ENCODE data around the gene LRGUK.

DNA sequence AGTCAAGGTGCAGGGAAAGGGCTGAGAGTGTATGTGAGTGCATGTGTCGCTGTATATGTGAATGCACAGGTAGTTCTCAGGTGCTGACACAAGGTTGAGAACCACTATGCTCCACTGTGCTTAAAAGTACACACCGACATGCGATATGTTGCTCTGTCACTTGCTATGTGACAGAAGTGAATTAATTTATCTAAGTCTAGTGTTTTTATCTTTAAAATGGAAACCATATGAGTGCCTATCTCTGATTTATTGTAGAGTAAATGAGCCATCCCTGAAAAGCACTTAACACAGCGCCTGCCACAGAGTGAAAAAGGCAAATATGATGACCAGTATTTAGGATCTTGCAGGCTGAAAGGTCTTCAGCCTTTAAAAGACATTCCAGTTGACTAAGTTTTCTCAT, 184.7 kb downstream of the LRGUK start:
- TF ChIP-seq, protein P1, sequence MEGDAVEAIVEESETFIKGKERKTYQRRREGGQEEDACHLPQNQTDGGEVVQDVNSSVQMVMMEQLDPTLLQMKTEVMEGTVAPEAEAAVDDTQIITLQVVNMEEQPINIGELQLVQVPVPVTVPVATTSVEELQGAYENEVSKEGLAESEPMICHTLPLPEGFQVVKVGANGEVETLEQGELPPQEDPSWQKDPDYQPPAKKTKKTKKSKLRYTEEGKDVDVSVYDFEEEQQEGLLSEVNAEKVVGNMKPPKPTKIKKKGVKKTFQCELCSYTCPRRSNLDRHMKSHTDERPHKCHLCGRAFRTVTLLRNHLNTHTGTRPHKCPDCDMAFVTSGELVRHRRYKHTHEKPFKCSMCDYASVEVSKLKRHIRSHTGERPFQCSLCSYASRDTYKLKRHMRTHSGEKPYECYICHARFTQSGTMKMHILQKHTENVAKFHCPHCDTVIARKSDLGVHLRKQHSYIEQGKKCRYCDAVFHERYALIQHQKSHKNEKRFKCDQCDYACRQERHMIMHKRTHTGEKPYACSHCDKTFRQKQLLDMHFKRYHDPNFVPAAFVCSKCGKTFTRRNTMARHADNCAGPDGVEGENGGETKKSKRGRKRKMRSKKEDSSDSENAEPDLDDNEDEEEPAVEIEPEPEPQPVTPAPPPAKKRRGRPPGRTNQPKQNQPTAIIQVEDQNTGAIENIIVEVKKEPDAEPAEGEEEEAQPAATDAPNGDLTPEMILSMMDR (conservative IDR thresholded peaks at IDR 0.05; ENCODE audit: low read depth in 2 of 2) = no peak
- TF ChIP-seq, protein P2, sequence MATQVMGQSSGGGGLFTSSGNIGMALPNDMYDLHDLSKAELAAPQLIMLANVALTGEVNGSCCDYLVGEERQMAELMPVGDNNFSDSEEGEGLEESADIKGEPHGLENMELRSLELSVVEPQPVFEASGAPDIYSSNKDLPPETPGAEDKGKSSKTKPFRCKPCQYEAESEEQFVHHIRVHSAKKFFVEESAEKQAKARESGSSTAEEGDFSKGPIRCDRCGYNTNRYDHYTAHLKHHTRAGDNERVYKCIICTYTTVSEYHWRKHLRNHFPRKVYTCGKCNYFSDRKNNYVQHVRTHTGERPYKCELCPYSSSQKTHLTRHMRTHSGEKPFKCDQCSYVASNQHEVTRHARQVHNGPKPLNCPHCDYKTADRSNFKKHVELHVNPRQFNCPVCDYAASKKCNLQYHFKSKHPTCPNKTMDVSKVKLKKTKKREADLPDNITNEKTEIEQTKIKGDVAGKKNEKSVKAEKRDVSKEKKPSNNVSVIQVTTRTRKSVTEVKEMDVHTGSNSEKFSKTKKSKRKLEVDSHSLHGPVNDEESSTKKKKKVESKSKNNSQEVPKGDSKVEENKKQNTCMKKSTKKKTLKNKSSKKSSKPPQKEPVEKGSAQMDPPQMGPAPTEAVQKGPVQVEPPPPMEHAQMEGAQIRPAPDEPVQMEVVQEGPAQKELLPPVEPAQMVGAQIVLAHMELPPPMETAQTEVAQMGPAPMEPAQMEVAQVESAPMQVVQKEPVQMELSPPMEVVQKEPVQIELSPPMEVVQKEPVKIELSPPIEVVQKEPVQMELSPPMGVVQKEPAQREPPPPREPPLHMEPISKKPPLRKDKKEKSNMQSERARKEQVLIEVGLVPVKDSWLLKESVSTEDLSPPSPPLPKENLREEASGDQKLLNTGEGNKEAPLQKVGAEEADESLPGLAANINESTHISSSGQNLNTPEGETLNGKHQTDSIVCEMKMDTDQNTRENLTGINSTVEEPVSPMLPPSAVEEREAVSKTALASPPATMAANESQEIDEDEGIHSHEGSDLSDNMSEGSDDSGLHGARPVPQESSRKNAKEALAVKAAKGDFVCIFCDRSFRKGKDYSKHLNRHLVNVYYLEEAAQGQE (IDR thresholded peaks at IDR 0.05; ENCODE audit: unreplicated experiment) = no peak
- TF ChIP-seq EZH2phosphoT487 (IDR thresholded peaks at IDR 0.05; ENCODE audit: unreplicated experiment) = no peak
